ENCODE results near the gene ALDH1A1.

ALDH1A1 gene

DNA sequence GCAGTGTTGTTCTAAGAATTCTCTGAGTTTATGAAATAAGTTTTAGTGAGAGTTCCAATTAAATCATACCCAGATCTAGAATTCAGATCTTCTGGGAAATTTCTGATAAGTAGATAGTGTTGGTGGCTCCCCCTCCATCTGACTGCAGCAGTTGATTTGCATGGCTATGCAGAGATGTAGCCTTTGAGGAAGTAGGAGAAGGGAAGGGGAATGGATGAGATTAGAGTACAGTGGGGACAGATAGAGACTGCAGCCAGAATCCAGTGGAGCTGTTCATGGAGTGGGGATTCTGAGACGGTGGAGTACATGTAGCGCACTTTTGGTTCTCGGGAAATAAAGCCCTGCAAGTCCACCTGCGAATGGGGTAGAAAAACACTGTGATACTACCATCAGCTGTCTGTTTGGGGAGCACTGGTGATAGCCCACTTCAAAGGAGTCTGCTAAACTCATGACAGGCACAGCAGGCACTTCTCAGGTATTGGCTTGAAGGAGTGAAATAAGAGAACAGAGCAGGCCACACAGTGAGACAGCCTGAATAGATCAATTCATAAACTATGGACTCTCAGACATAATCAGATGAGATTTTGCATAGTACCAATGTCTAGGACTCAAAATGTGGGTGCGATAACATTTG lies 96.8 kb downstream of the ALDH1A1 start:
- no peak for DNase-seq (ENCODE audit: low read depth in 2 of 2)

- no peak for DNase-seq (ENCODE audit: low read depth in 2 of 2)
Measured at GRCh38 chr9:72855321-72855720, 97.5 kb downstream of the ALDH1A1 start.

Data from fibroblast of skin of left quadriceps (primary cell).